ENCODE measurements around the gene FAM89A. TPM values are rescaled to one million over a fixed set of nuclear protein-coding genes. Genes with fewer than 3 reads are reported as not detected.

The FAM89A gene
- total RNA-seq, 3 donors from 2014 or later (not counting 1 experiment from before 2014, with no cell fraction given) = 1.4 to 2.5 (median 2.0) TPM

- H3K9me3 Mint-ChIP-seq = no peaks in the 10 kb centered on the region
- no peak overlapping the region for H3K4me3 ChIP-seq (ENCODE audit: low read length)
- H3K27me3 ChIP-seq (ENCODE audit: control insufficient read depth, insufficient read depth, low read length) = no peaks in the 10 kb centered on the region
- ATAC-seq (no peak), DNase-seq (no peak)
- H3K27ac ChIP-seq (ENCODE audit: low read length) = no peak overlapping the region
- no peaks in the 10 kb centered on the region for H3K36me3 Mint-ChIP-seq
- TF ChIP-seq, protein P1, sequence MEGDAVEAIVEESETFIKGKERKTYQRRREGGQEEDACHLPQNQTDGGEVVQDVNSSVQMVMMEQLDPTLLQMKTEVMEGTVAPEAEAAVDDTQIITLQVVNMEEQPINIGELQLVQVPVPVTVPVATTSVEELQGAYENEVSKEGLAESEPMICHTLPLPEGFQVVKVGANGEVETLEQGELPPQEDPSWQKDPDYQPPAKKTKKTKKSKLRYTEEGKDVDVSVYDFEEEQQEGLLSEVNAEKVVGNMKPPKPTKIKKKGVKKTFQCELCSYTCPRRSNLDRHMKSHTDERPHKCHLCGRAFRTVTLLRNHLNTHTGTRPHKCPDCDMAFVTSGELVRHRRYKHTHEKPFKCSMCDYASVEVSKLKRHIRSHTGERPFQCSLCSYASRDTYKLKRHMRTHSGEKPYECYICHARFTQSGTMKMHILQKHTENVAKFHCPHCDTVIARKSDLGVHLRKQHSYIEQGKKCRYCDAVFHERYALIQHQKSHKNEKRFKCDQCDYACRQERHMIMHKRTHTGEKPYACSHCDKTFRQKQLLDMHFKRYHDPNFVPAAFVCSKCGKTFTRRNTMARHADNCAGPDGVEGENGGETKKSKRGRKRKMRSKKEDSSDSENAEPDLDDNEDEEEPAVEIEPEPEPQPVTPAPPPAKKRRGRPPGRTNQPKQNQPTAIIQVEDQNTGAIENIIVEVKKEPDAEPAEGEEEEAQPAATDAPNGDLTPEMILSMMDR (IDR thresholded peaks at IDR 0.05) = no peak
- no peaks in the 10 kb centered on the region for H3K9me3 ChIP-seq (ENCODE audit: control insufficient read depth, insufficient read depth, low read length)
- H3K4me1 ChIP-seq (ENCODE audit: control insufficient read depth, insufficient read depth, low read length) = no peaks in the 10 kb centered on the region
- H3K4me1 Mint-ChIP-seq = no peaks in the 10 kb centered on the region
- WGBS (ENCODE audit: insufficient coverage) = 92% methylated on average over 7 of the region's 7 CpGs
- peaks cover 15 to 28% of the 10 kb centered on the region in 2 donors for H3K27me3 Mint-ChIP-seq (ENCODE audit: low read depth in 2 of 2)
- intact Hi-C loops (cut with micrococcal nuclease) = no loop called here
- H3K27ac Mint-ChIP-seq = no peak overlapping the region
- H3K36me3 ChIP-seq (ENCODE audit: control insufficient read depth, insufficient read depth, low read length) = no peaks in the 10 kb centered on the region
- no peak overlapping the region for H3K4me3 Mint-ChIP-seq
Observed at GRCh38 chr1:231078250-231078649, 38.2 kb upstream of the FAM89A start.

DNA sequence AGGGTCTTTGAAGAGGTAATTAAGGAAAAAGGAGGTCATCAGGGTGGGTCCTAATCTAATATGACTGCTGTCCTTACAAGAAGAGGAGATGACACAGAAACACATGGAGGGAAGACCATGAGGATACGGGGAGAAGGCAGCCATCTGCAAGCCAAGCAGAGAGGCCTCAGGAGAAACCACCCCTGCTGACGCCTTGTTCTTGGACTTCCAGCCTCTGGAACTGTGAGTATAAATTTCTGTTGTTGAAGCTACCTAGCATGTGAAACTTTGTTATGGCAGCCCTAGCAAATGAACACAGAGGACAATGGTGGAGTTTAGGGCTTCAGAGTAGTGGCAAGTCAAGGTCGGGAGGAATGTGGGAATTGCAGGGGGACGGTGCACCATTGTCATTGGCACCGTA, 36.7 kb upstream of the FAM89A start:
- H3K36me3 Mint-ChIP-seq = no peaks in the 10 kb centered on the region
- no peaks in the 10 kb centered on the region for H3K4me1 Mint-ChIP-seq
- WGBS (ENCODE audit: insufficient coverage) = 93% methylated on average over 5 of the region's 5 CpGs
- H3K27me3 ChIP-seq (ENCODE audit: control insufficient read depth, insufficient read depth, low read length) = no peaks in the 10 kb centered on the region
- no peak overlapping the region for H3K27ac ChIP-seq (ENCODE audit: low read length)
- TF ChIP-seq, protein P1 (IDR thresholded peaks at IDR 0.05) = no peak
- no peaks in the 10 kb centered on the region for H3K9me3 Mint-ChIP-seq
- intact Hi-C loops (cut with micrococcal nuclease) = no loop called here
- no peaks in the 10 kb centered on the region for H3K9me3 ChIP-seq (ENCODE audit: control insufficient read depth, insufficient read depth, low read length)
- H3K36me3 ChIP-seq (ENCODE audit: control insufficient read depth, insufficient read depth, low read length) = no peaks in the 10 kb centered on the region
- DNase-seq = no peak
- ATAC-seq = no peak
- H3K4me3 Mint-ChIP-seq = no peak overlapping the region
- H3K27ac Mint-ChIP-seq = no peak overlapping the region
- peaks cover 15 to 28% of the 10 kb centered on the region in 2 donors for H3K27me3 Mint-ChIP-seq (ENCODE audit: low read depth in 2 of 2)
- no peak overlapping the region for H3K4me3 ChIP-seq (ENCODE audit: low read length)
- no peaks in the 10 kb centered on the region for H3K4me1 ChIP-seq (ENCODE audit: control insufficient read depth, insufficient read depth, low read length)

DNA sequence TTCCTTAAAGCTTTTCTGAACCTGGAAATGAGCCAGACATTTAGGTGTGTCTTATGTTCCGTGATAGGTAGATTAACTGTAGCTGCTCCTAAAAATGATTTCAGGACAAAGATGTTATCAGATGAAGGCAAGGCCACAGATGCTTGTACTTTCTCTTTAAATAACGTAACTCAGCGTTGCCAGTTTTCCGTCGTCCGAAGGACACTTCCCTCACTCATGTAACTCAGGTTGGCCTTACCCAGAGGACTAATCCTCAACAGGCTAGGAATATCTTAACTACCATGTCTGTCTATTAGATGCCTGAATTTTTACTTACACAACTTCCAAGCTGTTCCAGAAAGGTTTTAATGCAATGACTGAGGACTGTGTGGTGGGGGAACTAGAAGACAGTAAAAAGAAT, 35.4 kb upstream of the FAM89A start:
- ATAC-seq (no peak), DNase-seq (no peak)
- Histone ChIP-seq H3K36me3 (ENCODE audit: control insufficient read depth, insufficient read depth, low read length) (no peaks in the 10 kb centered on the region), H3K27ac (ENCODE audit: low read length) (no peak overlapping the region), H3K27me3 (ENCODE audit: control insufficient read depth, insufficient read depth, low read length) (no peaks in the 10 kb centered on the region), H3K9me3 (ENCODE audit: control insufficient read depth, insufficient read depth, low read length) (no peaks in the 10 kb centered on the region), H3K4me3 (ENCODE audit: low read length) (no peak overlapping the region), H3K4me1 (ENCODE audit: control insufficient read depth, insufficient read depth, low read length) (no peaks in the 10 kb centered on the region)
- no peaks in the 10 kb centered on the region for H3K4me1 Mint-ChIP-seq
- intact Hi-C loops (cut with micrococcal nuclease) = no loop called here
- no peak overlapping the region for H3K4me3 Mint-ChIP-seq
- no peaks in the 10 kb centered on the region for H3K9me3 Mint-ChIP-seq
- H3K27ac Mint-ChIP-seq = no peak overlapping the region
- H3K36me3 Mint-ChIP-seq = no peaks in the 10 kb centered on the region
- H3K27me3 Mint-ChIP-seq (ENCODE audit: low read depth in 2 of 2) = peaks cover 15 to 21% of the 10 kb centered on the region in 2 donors
- TF ChIP-seq, protein P1 (IDR thresholded peaks at IDR 0.05) = no peak
- 94% methylated on average over 6 of the region's 6 CpGs for WGBS (ENCODE audit: insufficient coverage)

GRCh38 chr1:231075020-231075419, 35.0 kb upstream of the FAM89A start:
- no peak overlapping the region for H3K4me3 ChIP-seq (ENCODE audit: low read length)
- 88% methylated on average over 6 of the region's 6 CpGs for WGBS (ENCODE audit: insufficient coverage)
- H3K4me1 Mint-ChIP-seq = no peaks in the 10 kb centered on the region
- no peaks in the 10 kb centered on the region for H3K36me3 ChIP-seq (ENCODE audit: control insufficient read depth, insufficient read depth, low read length)
- TF ChIP-seq, protein P1 (IDR thresholded peaks at IDR 0.05) = no peak
- no peaks in the 10 kb centered on the region for H3K9me3 Mint-ChIP-seq
- H3K27ac Mint-ChIP-seq = no peak overlapping the region
- H3K4me3 Mint-ChIP-seq = no peak overlapping the region
- no peaks in the 10 kb centered on the region for H3K27me3 ChIP-seq (ENCODE audit: control insufficient read depth, insufficient read depth, low read length)
- no peak overlapping the region for H3K27ac ChIP-seq (ENCODE audit: low read length)
- DNase-seq = no peak
- H3K4me1 ChIP-seq (ENCODE audit: control insufficient read depth, insufficient read depth, low read length) = no peaks in the 10 kb centered on the region
- ATAC-seq = no peak
- intact Hi-C loops (cut with micrococcal nuclease) = no loop called here
- H3K36me3 Mint-ChIP-seq = no peaks in the 10 kb centered on the region
- no peaks in the 10 kb centered on the region for H3K9me3 ChIP-seq (ENCODE audit: control insufficient read depth, insufficient read depth, low read length)
- peaks cover 15 to 21% of the 10 kb centered on the region in 2 donors for H3K27me3 Mint-ChIP-seq (ENCODE audit: low read depth in 2 of 2)
